ENCODE measurements around the gene KRTDAP. TPM values are rescaled to one million over a fixed set of nuclear protein-coding genes. Genes with fewer than 3 reads are reported as not detected.

Gene KRTDAP
- total RNA-seq, 1 donor from 2014 or later: not detected

DNA sequence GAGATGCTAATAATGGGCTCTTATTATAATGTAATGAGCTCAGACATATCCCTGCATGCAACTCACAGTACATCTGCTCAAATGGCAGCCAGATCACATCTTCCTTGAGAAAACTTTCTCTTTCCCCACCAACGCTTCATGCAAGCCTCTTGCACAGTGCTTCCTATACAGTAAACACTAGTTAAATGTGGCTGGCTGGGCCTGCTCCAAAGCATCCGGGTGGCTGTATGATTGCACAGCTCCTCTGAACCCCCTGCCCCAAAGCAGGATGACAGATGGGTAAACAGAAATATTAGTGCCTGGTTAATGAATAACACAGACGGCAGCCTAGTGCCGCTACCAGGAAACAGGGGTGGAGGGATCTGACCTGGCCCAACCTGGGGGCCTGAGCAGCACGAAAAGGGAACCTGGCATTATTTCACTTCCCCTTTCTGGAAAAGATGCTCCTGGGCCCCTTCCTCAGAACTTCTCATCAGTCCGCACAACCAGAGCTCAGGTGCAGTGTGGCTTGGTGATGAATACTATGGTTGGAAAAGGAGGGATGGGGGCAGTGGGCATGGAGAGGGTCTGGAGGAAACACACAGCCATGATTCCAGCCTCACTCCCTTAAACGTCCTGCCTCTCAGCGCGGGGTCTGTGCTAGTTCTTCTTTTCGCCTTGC, 31.4 kb downstream of the KRTDAP start:
- H3K4me1 Mint-ChIP-seq (ENCODE audit: low read depth): no peaks in the 10 kb centered on the region
- H3K4me3 Mint-ChIP-seq (ENCODE audit: unreplicated experiment): no peak overlapping the region
- TF ChIP-seq, protein P1, sequence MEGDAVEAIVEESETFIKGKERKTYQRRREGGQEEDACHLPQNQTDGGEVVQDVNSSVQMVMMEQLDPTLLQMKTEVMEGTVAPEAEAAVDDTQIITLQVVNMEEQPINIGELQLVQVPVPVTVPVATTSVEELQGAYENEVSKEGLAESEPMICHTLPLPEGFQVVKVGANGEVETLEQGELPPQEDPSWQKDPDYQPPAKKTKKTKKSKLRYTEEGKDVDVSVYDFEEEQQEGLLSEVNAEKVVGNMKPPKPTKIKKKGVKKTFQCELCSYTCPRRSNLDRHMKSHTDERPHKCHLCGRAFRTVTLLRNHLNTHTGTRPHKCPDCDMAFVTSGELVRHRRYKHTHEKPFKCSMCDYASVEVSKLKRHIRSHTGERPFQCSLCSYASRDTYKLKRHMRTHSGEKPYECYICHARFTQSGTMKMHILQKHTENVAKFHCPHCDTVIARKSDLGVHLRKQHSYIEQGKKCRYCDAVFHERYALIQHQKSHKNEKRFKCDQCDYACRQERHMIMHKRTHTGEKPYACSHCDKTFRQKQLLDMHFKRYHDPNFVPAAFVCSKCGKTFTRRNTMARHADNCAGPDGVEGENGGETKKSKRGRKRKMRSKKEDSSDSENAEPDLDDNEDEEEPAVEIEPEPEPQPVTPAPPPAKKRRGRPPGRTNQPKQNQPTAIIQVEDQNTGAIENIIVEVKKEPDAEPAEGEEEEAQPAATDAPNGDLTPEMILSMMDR (IDR thresholded peaks at IDR 0.05): no peak
- H3K9me3 Mint-ChIP-seq (ENCODE audit: low read depth): no peaks in the 10 kb centered on the region
- DNase-seq (ENCODE audit: low spot score): no peak
- peaks cover 29% of the 10 kb centered on the region for H3K27me3 Mint-ChIP-seq (ENCODE audit: low read depth)
- no peak overlapping the region for H3K27ac Mint-ChIP-seq (ENCODE audit: unreplicated experiment)
- no peaks in the 10 kb centered on the region for H3K36me3 Mint-ChIP-seq (ENCODE audit: low read depth)

DNA sequence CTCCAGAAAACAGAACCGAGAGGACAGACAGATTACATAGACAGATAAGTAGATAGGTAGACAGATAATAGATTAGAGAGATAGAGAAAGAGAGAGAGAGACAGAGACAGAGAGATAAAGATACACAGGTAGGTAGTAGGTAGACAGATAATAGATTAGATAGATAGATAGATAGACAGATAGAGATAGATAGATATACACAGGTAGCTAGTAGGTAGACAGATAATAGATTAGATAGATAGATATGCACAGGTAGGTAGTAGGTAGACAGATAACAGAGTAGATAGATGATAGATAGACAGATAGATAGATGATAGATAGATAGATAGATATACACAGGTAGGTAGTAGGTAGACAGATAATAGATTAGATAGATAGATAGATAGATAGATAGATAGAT, 32.1 kb downstream of the KRTDAP start:
- H3K4me1 Mint-ChIP-seq (ENCODE audit: low read depth): no peaks in the 10 kb centered on the region
- H3K4me3 Mint-ChIP-seq (ENCODE audit: unreplicated experiment): no peak overlapping the region
- TF ChIP-seq, protein P1 (IDR thresholded peaks at IDR 0.05): no peak
- peaks cover 24% of the 10 kb centered on the region for H3K27me3 Mint-ChIP-seq (ENCODE audit: low read depth)
- no peak for DNase-seq (ENCODE audit: low spot score)
- H3K9me3 Mint-ChIP-seq (ENCODE audit: low read depth): no peaks in the 10 kb centered on the region
- H3K27ac Mint-ChIP-seq (ENCODE audit: unreplicated experiment): no peak overlapping the region
- H3K36me3 Mint-ChIP-seq (ENCODE audit: low read depth): no peaks in the 10 kb centered on the region

DNA sequence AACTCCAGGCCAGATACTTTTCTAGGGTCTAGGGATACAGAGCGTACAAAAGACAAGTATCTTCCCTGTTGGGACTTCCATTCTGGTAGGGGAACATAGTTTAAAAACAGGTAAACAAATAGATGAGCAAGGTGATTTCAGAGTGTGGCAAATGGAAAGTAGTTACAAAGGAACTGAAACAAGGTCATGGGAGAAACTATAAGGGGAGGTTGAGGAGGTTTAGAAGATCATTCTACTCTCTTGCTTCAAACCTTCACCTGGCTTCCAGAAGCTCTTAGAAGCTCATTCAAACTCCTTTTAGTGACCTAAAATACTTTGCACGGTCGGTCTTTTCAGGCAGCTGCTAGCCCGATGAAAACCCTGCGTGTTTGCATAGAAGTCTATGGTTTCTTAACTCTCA, 33.1 kb downstream of the KRTDAP start:
- Mint-ChIP-seq H3K36me3 (ENCODE audit: low read depth) (no peaks in the 10 kb centered on the region), H3K4me1 (ENCODE audit: low read depth) (no peaks in the 10 kb centered on the region), H3K9me3 (ENCODE audit: low read depth) (no peaks in the 10 kb centered on the region), H3K27ac (ENCODE audit: unreplicated experiment) (no peak overlapping the region), H3K4me3 (ENCODE audit: unreplicated experiment) (no peak overlapping the region), H3K27me3 (ENCODE audit: low read depth) (peaks cover 19% of the 10 kb centered on the region)
- DNase-seq (ENCODE audit: low spot score): no peak
- TF ChIP-seq, protein P1 (IDR thresholded peaks at IDR 0.05): no peak

DNA sequence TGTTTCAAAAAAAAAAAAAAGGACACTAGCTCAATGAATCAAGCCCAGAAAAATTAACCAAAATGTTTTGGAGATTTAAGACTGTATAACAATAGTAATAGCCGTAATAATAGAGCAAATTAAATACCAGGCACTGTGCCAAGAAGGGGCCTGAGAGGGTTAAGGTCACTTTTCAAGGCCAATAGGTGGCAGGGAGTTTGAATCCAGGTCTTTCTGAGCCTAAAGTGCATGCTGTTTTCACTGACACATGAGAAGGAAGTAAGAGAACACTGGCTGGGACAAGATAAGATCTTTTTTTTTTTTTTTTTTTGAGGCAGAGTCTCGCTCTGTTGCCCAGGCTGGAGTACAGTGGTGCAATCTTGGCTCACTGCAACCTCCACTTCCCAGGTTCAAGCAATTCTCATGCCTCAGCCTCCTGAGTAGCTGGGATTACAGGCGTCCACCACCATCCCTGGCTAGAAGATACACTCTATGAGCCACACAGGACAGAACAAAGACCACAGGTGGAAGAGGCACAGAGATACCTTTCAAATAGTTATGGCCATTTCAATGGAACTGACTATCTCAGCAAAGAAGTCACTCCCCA, 34.6 kb downstream of the KRTDAP start:
- TF ChIP-seq, protein P1 (IDR thresholded peaks at IDR 0.05): no peak

DNA sequence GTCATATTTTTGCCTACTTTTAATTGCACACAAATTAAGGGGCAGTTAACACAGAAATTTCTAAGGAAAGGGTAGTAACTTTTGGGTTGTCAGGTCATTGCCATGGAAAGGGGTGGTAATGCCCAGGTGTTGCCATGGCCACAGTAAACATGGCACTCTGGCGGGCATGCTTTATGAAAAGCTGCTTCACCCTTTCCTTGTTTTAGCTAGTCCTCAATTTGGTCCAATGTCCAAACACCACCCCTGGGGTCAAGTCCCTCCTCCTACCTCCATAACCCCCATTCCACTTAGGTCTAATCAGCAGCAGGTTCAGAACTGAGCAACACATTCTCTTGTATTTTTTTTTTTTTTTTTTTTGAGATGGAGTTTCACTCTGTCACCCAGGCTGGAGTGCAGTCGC, 35.6 kb downstream of the KRTDAP start:
- Mint-ChIP-seq H3K36me3 (ENCODE audit: low read depth) (no peaks in the 10 kb centered on the region), H3K9me3 (ENCODE audit: low read depth) (no peaks in the 10 kb centered on the region), H3K27me3 (ENCODE audit: low read depth) (peaks cover 33% of the 10 kb centered on the region), H3K4me1 (ENCODE audit: low read depth) (no peaks in the 10 kb centered on the region), H3K4me3 (ENCODE audit: unreplicated experiment) (no peak overlapping the region), H3K27ac (ENCODE audit: unreplicated experiment) (no peak overlapping the region)
- DNase-seq (ENCODE audit: low spot score): no peak
- TF ChIP-seq, protein P1 (IDR thresholded peaks at IDR 0.05): no peak

More for the DNA sequence above, 34.6 kb downstream of the KRTDAP start:
- H3K27ac Mint-ChIP-seq (ENCODE audit: unreplicated experiment): no peak overlapping the region
- no peaks in the 10 kb centered on the region for H3K9me3 Mint-ChIP-seq (ENCODE audit: low read depth)
- DNase-seq (ENCODE audit: low spot score): no peak
- H3K36me3 Mint-ChIP-seq (ENCODE audit: low read depth): no peaks in the 10 kb centered on the region
- peaks cover 26% of the 10 kb centered on the region for H3K27me3 Mint-ChIP-seq (ENCODE audit: low read depth)
- H3K4me3 Mint-ChIP-seq (ENCODE audit: unreplicated experiment): no peak overlapping the region
- no peaks in the 10 kb centered on the region for H3K4me1 Mint-ChIP-seq (ENCODE audit: low read depth)
